OCI-LY3 (cell line): Measurements from ENCODE around the gene ZYX.

Source experiments
- H2AFZ ChIP-seq: fragments of 200-600, 300-600 bp; shearing (Covaris generic); 2 replicates; pipeline ENCODE4 v1.6.0; 2014; ENCODE audit warnings: antibody characterized with exemption, low read depth, low read length
- H3K27ac ChIP-seq: fragments of 200-600, 300-600 bp; sonication (generic); 2 replicates; pipeline ENCODE4 v1.5.1; 2014; ENCODE audit warnings: mild to moderate bottlenecking, low read length, moderate library complexity, mixed read lengths
- H3K27me3 ChIP-seq: fragments of 200-600, 300-600 bp; sonication (generic); 2 replicates; pipeline ENCODE4 v1.6.1; 2014; ENCODE audit warnings: low read depth, low read length, mixed read lengths
- H3K36me3 ChIP-seq: fragments of 200-600, 300-600 bp; sonication (generic); replicated peaks from 2 replicates; pipeline ENCODE3; 2014; ENCODE audit warnings: low read depth, low read length, mixed read lengths
- H3K4me1 ChIP-seq: fragments of 300-600, 200-600 bp; sonication (generic); 2 replicates; pipeline ENCODE4 v1.6.1; 2014; ENCODE audit warnings: low read length, mixed read lengths
- H3K4me2 ChIP-seq: fragments of 200-600, 300-600 bp; sonication (generic); 2 replicates; pipeline ENCODE4 v1.6.1; 2014; ENCODE audit warnings: low read length, mixed read lengths
- H3K4me3 ChIP-seq: fragments of 300-600, 200-600 bp; sonication (generic); 2 replicates; pipeline ENCODE4 v1.5.1; 2014; ENCODE audit warnings: antibody characterized with exemption, mild to moderate bottlenecking, low read length, moderate library complexity
- H3K79me2 ChIP-seq: fragments of 300-600, 200-600 bp; shearing (Covaris generic); 2 replicates; pipeline ENCODE4 v1.6.1; 2014; ENCODE audit warnings: mild to moderate bottlenecking, low read length, mixed read lengths
- H3K9ac ChIP-seq: fragments of 300-600, 200-600 bp; shearing (Covaris generic); 2 replicates; pipeline ENCODE4 v1.6.0; 2014; ENCODE audit warnings: mild to moderate bottlenecking, low read length, moderate library complexity
- H3K9me3 ChIP-seq: fragments of 200-600, 300-600 bp; shearing (Covaris generic); 2 replicates; pipeline ENCODE4 v1.6.1; 2014; ENCODE audit warnings: low read length, mixed read lengths; ENCODE audit not compliant: insufficient read depth
- H4K20me1 ChIP-seq: fragments of 200-600, 300-600 bp; sonication (generic); 2 replicates; pipeline ENCODE4 v1.6.1; 2016; ENCODE audit warnings: low read length, mixed read lengths; ENCODE audit not compliant: insufficient read depth
- CTCF ChIP-seq: fragments of 200-600, 300-600 bp; sonication (generic); IDR thresholded peaks from 2 replicates; pipeline ENCODE4 v1.5.1; 2014; ENCODE audit warnings: antibody characterized with exemption, low read length, low read depth
- EZH2phosphoT487 ChIP-seq: fragments of 200-600 bp; shearing (Covaris generic); IDR thresholded peaks from 2 replicates; pipeline ENCODE4 v1.6.1; 2018; ENCODE audit warnings: antibody characterized with exemption, mixed run types, low read depth

Gene ZYX

GRCh38 chr7:143426479-143427142, 45.5 kb downstream of the ZYX start:
- no peaks in the 10 kb centered on the region for H3K79me2 ChIP-seq
- H3K9ac ChIP-seq, result no peak overlapping the region
- H3K27ac ChIP-seq, result no peak overlapping the region
- H3K27me3 ChIP-seq, result peaks cover 17% of the 10 kb centered on the region
- H3K4me1 ChIP-seq, result no peaks in the 10 kb centered on the region
- H4K20me1 ChIP-seq, result no peaks in the 10 kb centered on the region
- no peak overlapping the region for H2AFZ ChIP-seq
- no peak overlapping the region for H3K4me2 ChIP-seq
- H3K36me3 ChIP-seq, result no peaks in the 10 kb centered on the region
- H3K4me3 ChIP-seq, result no peak overlapping the region
- no peaks in the 10 kb centered on the region for H3K9me3 ChIP-seq
- TF ChIP-seq EZH2phosphoT487 (no peak), CTCF (no peak)

- H2AFZ ChIP-seq, result no peak overlapping the region
- H3K79me2 ChIP-seq, result no peaks in the 10 kb centered on the region
- no peak overlapping the region for H3K27ac ChIP-seq
- TF ChIP-seq CTCF (no peak), EZH2phosphoT487 (no peak)
- no peaks in the 10 kb centered on the region for H3K4me1 ChIP-seq
- peaks cover 42% of the 10 kb centered on the region for H3K27me3 ChIP-seq
- no peaks in the 10 kb centered on the region for H3K9me3 ChIP-seq
- no peaks in the 10 kb centered on the region for H4K20me1 ChIP-seq
- no peak overlapping the region for H3K9ac ChIP-seq
- H3K36me3 ChIP-seq, result no peaks in the 10 kb centered on the region
- no peak overlapping the region for H3K4me2 ChIP-seq
- no peak overlapping the region for H3K4me3 ChIP-seq
Measured at GRCh38 chr7:143429770-143430698, 48.9 kb downstream of the ZYX start.

- no peak overlapping the region for H3K27ac ChIP-seq
- no peaks in the 10 kb centered on the region for H3K36me3 ChIP-seq
Measured at GRCh38 chr7:143431109-143431508, 50.0 kb downstream of the ZYX start.

More at GRCh38 chr7:143431109-143431508, 50.0 kb downstream of the ZYX start:
- peaks cover 42% of the 10 kb centered on the region for H3K27me3 ChIP-seq
- no peak overlapping the region for H3K4me2 ChIP-seq
- no peak overlapping the region for H3K4me3 ChIP-seq
- H3K4me1 ChIP-seq, result peaks cover 2% of the 10 kb centered on the region
- no peak overlapping the region for H2AFZ ChIP-seq
- no peaks in the 10 kb centered on the region for H3K79me2 ChIP-seq
- TF ChIP-seq CTCF, result no peak
- TF ChIP-seq EZH2phosphoT487, result no peak
- no peaks in the 10 kb centered on the region for H4K20me1 ChIP-seq
- no peaks in the 10 kb centered on the region for H3K9me3 ChIP-seq
- no peak overlapping the region for H3K9ac ChIP-seq
